DMS114 treated with DMSO at 0.1 percent for 48 hours (cell line): ENCODE measurements around the gene INHA.

Experiments used
- DNase-seq: peaks from one replicate; lab custom pipeline; 2025; ENCODE audit not compliant: unreplicated experiment; lab: John Stamatoyannopoulos, UW

INHA gene

GRCh38 chr2:219572237-219573001, at the start of gene INHA:
INHA (plus strand) TSS chr2:219572310; CDS start chr2:219572375, 65 bp downstream.
- DNase-seq = no peak

- DNase-seq = no peak
Observed at GRCh38 chr2:219523031-219523671, 49.0 kb upstream of the INHA start.

GRCh38 chr2:219524817-219525216, 47.3 kb upstream of the INHA start:
- no peak for DNase-seq

GRCh38 chr2:219525533-219526232, 46.4 kb upstream of the INHA start:
- DNase-seq = no peak

GRCh38 chr2:219526320-219527075, 45.6 kb upstream of the INHA start:
- no peak for DNase-seq

- no peak for DNase-seq
Observed at GRCh38 chr2:219527076-219527394, 45.1 kb upstream of the INHA start.

GRCh38 chr2:219527472-219527871, 44.6 kb upstream of the INHA start:
- DNase-seq = no peak

GRCh38 chr2:219530048-219530963, 41.8 kb upstream of the INHA start:
- DNase-seq = peak; percentile 70

GRCh38 chr2:219531639-219532377, 40.3 kb upstream of the INHA start:
- no peak for DNase-seq

- no peak for DNase-seq
Observed at GRCh38 chr2:219532378-219532649, 39.8 kb upstream of the INHA start.

- DNase-seq = no peak
Observed at GRCh38 chr2:219533930-219534661, 38.0 kb upstream of the INHA start.

GRCh38 chr2:219536425-219536824, 35.7 kb upstream of the INHA start:
- no peak for DNase-seq

- DNase-seq = no peak
Observed at GRCh38 chr2:219536967-219537366, 35.1 kb upstream of the INHA start.

GRCh38 chr2:219537657-219538488, 34.2 kb upstream of the INHA start:
- no peak for DNase-seq

- DNase-seq = no peak
Observed at GRCh38 chr2:219538504-219538951, 33.6 kb upstream of the INHA start.

- no peak for DNase-seq
Observed at GRCh38 chr2:219538956-219539788, 32.9 kb upstream of the INHA start.

GRCh38 chr2:219539926-219540678, 32.0 kb upstream of the INHA start:
- DNase-seq = no peak
